ENCODE data around the gene TMEM109.

Gene TMEM109

DNA sequence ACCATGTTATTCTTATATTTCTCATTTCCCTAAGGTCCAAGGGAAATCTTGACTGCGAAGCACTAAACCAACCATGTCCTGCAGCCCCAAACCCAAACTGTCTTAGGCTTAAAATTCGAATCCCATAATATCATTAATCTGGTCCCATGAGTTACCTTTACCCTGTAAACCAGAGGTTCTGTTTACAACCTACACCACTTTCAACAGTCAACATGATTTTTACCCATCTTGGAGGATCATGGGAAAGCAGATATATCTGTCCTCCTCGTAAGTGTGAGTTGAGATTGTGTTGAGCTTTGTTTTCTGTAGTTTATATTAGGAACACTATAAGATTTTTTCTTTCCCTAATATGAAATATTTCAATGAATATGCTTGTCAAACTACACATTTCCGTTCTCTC, 14.0 kb upstream of the TMEM109 start:
- Histone ChIP-seq H3K9me3 (ENCODE audit: control insufficient read depth, insufficient read depth, low read depth, low read length) (no peaks in the 10 kb centered on the region), H3K27ac (ENCODE audit: extremely low read depth, low read depth, low read length) (no peak overlapping the region), H3K36me3 (ENCODE audit: control insufficient read depth in 2 of 2, insufficient read depth in 1 of 2, low read length in 2 of 2) (peaks cover 15 to 98% of the 10 kb centered on the region in 2 experiments), H3K4me1 (ENCODE audit: control insufficient read depth, insufficient read depth, low read length) (no peaks in the 10 kb centered on the region; the same call in 1 of the 2 replicates), H3K4me3 (ENCODE audit: low read depth, low read length) (no peak overlapping the region)
- POLR2A ChIA-PET, result interaction anchor here (0.6 kb wide), 1 partner anchor 14 kb away, joined by 4 read pairs; the partner anchor contains the start of gene TMEM109
- CTCF ChIA-PET, result interaction anchor here (0.6 to 6.3 kb wide), 33 partner anchors 8 to 558 kb away, joined by 3 to 78 read pairs (median 4); partner anchors contain the start of genes TMEM109 and ZP1
- TF ChIP-seq ZNF76 (tag by site-specific recombination; IDR thresholded peaks at IDR 0.05; ENCODE audit: borderline replicate concordance, low read depth), result no peak

DNA sequence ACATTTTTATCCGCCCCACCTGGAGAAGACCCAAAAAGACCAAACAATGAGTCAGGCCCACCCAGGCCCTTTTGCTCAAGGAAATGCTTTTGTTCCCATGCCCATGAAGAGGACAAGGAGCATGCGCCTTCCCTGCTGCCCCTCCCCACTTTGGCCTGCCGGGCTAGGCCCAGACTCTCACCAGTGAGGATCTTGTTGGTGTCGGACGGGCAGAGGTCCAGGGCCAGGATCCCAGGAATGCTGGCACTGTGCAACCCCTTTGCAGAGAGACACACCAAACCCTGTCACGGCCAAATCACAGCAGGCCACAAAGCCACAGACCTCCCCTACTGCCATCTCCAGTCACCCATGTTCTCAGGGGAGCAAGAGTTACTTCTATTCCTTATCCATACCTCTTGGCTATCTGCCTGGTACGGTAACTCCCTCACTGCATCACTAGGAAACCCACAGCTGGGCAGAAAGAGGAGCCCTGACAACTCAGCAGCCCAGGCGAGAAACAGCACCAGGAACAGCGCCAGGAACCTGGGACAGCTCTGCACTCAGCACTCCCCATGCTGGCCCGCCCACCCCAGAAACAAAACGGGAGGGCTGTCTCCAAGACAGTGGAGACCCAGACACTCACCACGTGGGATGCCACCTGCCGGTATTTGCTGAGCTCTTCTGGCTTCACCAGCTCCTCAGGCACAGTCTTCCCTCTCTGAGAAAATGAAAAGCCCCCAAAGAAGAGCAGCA, 13.1 kb upstream of the TMEM109 start:
- POLR2A ChIA-PET, result interaction anchor here (0.8 to 0.9 kb wide), 2 partner anchors 11 to 13 kb away, joined by 3 read pairs; partner anchors contain the start of gene TMEM109

DNA sequence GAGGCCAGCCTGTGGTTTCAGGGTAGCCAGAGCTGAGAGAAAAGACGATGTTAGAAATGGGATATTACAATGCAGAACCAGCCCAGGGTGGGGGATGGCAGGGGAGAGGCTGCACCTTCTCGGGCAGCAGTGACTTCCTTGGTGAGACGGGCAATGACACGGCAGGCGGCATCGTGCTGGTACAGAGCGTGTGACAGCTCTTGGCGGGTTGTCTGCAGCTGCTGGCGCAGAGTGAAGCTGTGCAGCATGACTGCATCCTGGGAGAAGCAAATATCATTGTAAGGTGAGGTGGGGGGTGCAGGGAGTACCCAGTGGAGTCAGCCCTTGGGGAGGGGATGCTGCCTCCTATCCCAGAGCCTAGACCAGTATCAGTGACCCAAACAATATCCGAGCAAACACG, 11.3 kb upstream of the TMEM109 start:
- Histone ChIP-seq H3K27ac (ENCODE audit: extremely low read depth, low read depth, low read length) (no peak overlapping the region), H3K4me3 (ENCODE audit: low read depth, low read length) (no peak overlapping the region), H3K36me3 (ENCODE audit: control insufficient read depth in 2 of 2, insufficient read depth in 1 of 2, low read length in 2 of 2) (peaks cover 10 to 72% of the 10 kb centered on the region in 2 experiments; a peak in 2 of 3 replicates), H3K9me3 (ENCODE audit: control insufficient read depth, insufficient read depth, low read depth, low read length) (no peaks in the 10 kb centered on the region), H3K4me1 (ENCODE audit: control insufficient read depth, insufficient read depth, low read length) (no peaks in the 10 kb centered on the region; the same call in 1 of the 2 replicates)
- ChIA-PET POLR2A (interaction anchor here (0.9 to 1.4 kb wide), 3 partner anchors 11 to 72 kb away, joined by 3 to 5 read pairs (median 4); partner anchors contain the start of gene TMEM109), CTCF (interaction anchor here (0.6 to 6.3 kb wide), 4 partner anchors 71 to 285 kb away, joined by 3 to 78 read pairs (median 4); no protein-coding TSS in a partner anchor)
- TF ChIP-seq ZNF416 (tag by site-specific recombination; IDR thresholded peaks at IDR 0.05) (no peak), ZNF335 (tag by site-specific recombination; conservative IDR thresholded peaks at IDR 0.05) (no peak), ZNF473 (tag by site-specific recombination; IDR thresholded peaks at IDR 0.05) (no peak), TRIM28 (IDR thresholded peaks at IDR 0.05; ENCODE audit: borderline replicate concordance, low read length) (no peak), ZNF266 (tag by site-specific recombination; IDR thresholded peaks at IDR 0.05; ENCODE audit: low read depth) (no peak), ZNF677 (tag by site-specific recombination; IDR thresholded peaks at IDR 0.05) (no peak), ZBTB7A (tag by site-specific recombination; IDR thresholded peaks at IDR 0.05; ENCODE audit: low read depth) (no peak)
- TF ChIP-seq, protein P1, sequence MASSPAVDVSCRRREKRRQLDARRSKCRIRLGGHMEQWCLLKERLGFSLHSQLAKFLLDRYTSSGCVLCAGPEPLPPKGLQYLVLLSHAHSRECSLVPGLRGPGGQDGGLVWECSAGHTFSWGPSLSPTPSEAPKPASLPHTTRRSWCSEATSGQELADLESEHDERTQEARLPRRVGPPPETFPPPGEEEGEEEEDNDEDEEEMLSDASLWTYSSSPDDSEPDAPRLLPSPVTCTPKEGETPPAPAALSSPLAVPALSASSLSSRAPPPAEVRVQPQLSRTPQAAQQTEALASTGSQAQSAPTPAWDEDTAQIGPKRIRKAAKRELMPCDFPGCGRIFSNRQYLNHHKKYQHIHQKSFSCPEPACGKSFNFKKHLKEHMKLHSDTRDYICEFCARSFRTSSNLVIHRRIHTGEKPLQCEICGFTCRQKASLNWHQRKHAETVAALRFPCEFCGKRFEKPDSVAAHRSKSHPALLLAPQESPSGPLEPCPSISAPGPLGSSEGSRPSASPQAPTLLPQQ (tag by site-specific recombination; IDR thresholded peaks at IDR 0.05), result no peak
- TF ChIP-seq, protein P2, sequence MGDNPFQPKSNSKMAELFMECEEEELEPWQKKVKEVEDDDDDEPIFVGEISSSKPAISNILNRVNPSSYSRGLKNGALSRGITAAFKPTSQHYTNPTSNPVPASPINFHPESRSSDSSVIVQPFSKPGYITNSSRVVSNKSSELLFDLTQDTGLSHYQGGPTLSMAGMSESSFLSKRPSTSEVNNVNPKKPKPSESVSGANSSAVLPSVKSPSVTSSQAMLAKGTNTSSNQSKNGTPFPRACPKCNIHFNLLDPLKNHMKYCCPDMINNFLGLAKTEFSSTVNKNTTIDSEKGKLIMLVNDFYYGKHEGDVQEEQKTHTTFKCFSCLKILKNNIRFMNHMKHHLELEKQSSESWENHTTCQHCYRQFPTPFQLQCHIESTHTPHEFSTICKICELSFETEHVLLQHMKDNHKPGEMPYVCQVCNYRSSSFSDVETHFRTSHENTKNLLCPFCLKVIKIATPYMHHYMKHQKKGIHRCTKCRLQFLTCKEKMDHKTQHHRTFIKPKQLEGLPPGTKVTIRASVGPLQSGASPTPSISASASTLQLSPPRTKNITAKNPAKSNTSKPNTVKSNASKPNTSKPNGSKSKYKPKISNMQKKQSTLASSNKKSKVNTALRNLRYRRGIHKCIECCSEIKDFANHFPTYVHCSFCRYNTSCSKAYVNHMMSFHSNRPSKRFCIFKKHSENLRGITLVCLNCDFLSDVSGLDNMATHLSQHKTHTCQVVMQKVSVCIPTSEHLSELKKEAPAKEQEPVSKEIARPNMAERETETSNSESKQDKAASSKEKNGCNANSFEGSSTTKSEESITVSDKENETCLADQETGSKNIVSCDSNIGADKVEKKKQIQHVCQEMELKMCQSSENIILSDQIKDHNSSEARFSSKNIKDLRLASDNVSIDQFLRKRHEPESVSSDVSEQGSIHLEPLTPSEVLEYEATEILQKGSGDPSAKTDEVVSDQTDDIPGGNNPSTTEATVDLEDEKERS (tag by site-specific recombination; IDR thresholded peaks at IDR 0.05), result no peak
- TF ChIP-seq, protein P3, sequence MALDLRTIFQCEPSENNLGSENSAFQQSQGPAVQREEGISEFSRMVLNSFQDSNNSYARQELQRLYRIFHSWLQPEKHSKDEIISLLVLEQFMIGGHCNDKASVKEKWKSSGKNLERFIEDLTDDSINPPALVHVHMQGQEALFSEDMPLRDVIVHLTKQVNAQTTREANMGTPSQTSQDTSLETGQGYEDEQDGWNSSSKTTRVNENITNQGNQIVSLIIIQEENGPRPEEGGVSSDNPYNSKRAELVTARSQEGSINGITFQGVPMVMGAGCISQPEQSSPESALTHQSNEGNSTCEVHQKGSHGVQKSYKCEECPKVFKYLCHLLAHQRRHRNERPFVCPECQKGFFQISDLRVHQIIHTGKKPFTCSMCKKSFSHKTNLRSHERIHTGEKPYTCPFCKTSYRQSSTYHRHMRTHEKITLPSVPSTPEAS (tag by site-specific recombination; IDR thresholded peaks at IDR 0.05), result no peak
- TF ChIP-seq, protein P4, sequence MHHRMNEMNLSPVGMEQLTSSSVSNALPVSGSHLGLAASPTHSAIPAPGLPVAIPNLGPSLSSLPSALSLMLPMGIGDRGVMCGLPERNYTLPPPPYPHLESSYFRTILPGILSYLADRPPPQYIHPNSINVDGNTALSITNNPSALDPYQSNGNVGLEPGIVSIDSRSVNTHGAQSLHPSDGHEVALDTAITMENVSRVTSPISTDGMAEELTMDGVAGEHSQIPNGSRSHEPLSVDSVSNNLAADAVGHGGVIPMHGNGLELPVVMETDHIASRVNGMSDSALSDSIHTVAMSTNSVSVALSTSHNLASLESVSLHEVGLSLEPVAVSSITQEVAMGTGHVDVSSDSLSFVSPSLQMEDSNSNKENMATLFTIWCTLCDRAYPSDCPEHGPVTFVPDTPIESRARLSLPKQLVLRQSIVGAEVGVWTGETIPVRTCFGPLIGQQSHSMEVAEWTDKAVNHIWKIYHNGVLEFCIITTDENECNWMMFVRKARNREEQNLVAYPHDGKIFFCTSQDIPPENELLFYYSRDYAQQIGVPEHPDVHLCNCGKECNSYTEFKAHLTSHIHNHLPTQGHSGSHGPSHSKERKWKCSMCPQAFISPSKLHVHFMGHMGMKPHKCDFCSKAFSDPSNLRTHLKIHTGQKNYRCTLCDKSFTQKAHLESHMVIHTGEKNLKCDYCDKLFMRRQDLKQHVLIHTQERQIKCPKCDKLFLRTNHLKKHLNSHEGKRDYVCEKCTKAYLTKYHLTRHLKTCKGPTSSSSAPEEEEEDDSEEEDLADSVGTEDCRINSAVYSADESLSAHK (tag by site-specific recombination; IDR thresholded peaks at IDR 0.05), result no peak

More for the DNA sequence above, 13.1 kb upstream of the TMEM109 start:
- Histone ChIP-seq H3K9me3 (ENCODE audit: control insufficient read depth, insufficient read depth, low read depth, low read length) (no peaks in the 10 kb centered on the region), H3K36me3 (ENCODE audit: control insufficient read depth in 2 of 2, insufficient read depth in 1 of 2, low read length in 2 of 2) (peaks cover 15 to 89% of the 10 kb centered on the region in 2 experiments), H3K4me1 (ENCODE audit: control insufficient read depth, insufficient read depth, low read length) (no peaks in the 10 kb centered on the region; the same call in 1 of the 2 replicates), H3K4me3 (ENCODE audit: low read depth, low read length) (no peak overlapping the region), H3K27ac (ENCODE audit: extremely low read depth, low read depth, low read length) (no peak overlapping the region)
- TF ChIP-seq ZFHX2 (tag by site-specific recombination; conservative IDR thresholded peaks at IDR 0.05), result no peak
- no peak for TF ChIP-seq OSR2 (tag by site-specific recombination; IDR thresholded peaks at IDR 0.05)
- TF ChIP-seq, protein P5, sequence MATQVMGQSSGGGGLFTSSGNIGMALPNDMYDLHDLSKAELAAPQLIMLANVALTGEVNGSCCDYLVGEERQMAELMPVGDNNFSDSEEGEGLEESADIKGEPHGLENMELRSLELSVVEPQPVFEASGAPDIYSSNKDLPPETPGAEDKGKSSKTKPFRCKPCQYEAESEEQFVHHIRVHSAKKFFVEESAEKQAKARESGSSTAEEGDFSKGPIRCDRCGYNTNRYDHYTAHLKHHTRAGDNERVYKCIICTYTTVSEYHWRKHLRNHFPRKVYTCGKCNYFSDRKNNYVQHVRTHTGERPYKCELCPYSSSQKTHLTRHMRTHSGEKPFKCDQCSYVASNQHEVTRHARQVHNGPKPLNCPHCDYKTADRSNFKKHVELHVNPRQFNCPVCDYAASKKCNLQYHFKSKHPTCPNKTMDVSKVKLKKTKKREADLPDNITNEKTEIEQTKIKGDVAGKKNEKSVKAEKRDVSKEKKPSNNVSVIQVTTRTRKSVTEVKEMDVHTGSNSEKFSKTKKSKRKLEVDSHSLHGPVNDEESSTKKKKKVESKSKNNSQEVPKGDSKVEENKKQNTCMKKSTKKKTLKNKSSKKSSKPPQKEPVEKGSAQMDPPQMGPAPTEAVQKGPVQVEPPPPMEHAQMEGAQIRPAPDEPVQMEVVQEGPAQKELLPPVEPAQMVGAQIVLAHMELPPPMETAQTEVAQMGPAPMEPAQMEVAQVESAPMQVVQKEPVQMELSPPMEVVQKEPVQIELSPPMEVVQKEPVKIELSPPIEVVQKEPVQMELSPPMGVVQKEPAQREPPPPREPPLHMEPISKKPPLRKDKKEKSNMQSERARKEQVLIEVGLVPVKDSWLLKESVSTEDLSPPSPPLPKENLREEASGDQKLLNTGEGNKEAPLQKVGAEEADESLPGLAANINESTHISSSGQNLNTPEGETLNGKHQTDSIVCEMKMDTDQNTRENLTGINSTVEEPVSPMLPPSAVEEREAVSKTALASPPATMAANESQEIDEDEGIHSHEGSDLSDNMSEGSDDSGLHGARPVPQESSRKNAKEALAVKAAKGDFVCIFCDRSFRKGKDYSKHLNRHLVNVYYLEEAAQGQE (tag by site-specific recombination; IDR thresholded peaks at IDR 0.05), result peak; percentile 73
- no peak for TF ChIP-seq WT1 (tag by site-specific recombination; IDR thresholded peaks at IDR 0.05)
- CTCF ChIA-PET, result interaction anchor here (0.8 to 6.3 kb wide), 7 partner anchors 15 to 286 kb away, joined by 3 to 78 read pairs (median 17); partner anchors contain the start of gene TMEM109

Measured in HEK293 (cell line).